ENCODE data around the gene MYO5C. TPM values are rescaled to one million over a fixed set of nuclear protein-coding genes. Genes with fewer than 3 reads are reported as not detected.
A peak's percentile ranks its signal among the peaks of the same experiment; 100 is the strongest.

Gene MYO5C
- total and polyA plus RNA-seq, 3 donors from 2014 or later = 9.3 to 47.6 (median 40.0) TPM

- intact Hi-C loops (cut with DNase I; ENCODE audit: low total_unique reads) = no loop called here
- Histone ChIP-seq H3K27me3 (no peaks in the 10 kb centered on the region), H3K36me3 (ENCODE audit: low read depth, missing control alignments) (no peaks in the 10 kb centered on the region), H3K4me1 (peaks cover 15% of the 10 kb centered on the region), H3K4me3 (no peak overlapping the region), H3K27ac (peak overlapping the region in 1 of 2 donors; percentile 2), H3K9me3 (no peaks in the 10 kb centered on the region)
- DNase-seq = peak; percentile 10
- TF ChIP-seq POLR2A (IDR thresholded peaks at IDR 0.05) (no peak), CTCF (IDR thresholded peaks at IDR 0.05) (no peak)
- WGBS, 2 donors = 77 to 84% methylated on average over 8 of the region's 8 CpGs
Measured at GRCh38 chr15:52154896-52155865, 140.4 kb downstream of the MYO5C start.

- Histone ChIP-seq H3K4me1 (peaks cover 15% of the 10 kb centered on the region), H3K27ac (no peak overlapping the region), H3K9me3 (no peaks in the 10 kb centered on the region), H3K4me3 (no peak overlapping the region), H3K36me3 (ENCODE audit: low read depth, missing control alignments) (no peaks in the 10 kb centered on the region), H3K27me3 (no peaks in the 10 kb centered on the region)
- TF ChIP-seq CTCF (IDR thresholded peaks at IDR 0.05) = no peak
- TF ChIP-seq POLR2A (IDR thresholded peaks at IDR 0.05) = no peak
- intact Hi-C loops (cut with DNase I; ENCODE audit: low total_unique reads) = no loop called here
- no peak for DNase-seq
- WGBS, 2 donors = 88 to 92% methylated on average over 9 to 12 of the region's 12 CpGs
Measured at GRCh38 chr15:52153900-52154895, 141.4 kb downstream of the MYO5C start.

GRCh38 chr15:52151353-52151752, 144.3 kb downstream of the MYO5C start:
- Histone ChIP-seq H3K27me3 (no peaks in the 10 kb centered on the region), H3K27ac (no peak overlapping the region), H3K4me3 (no peak overlapping the region), H3K36me3 (ENCODE audit: low read depth, missing control alignments) (no peaks in the 10 kb centered on the region), H3K4me1 (peaks cover 7% of the 10 kb centered on the region), H3K9me3 (no peaks in the 10 kb centered on the region)
- no peak for DNase-seq
- intact Hi-C loops (cut with DNase I; ENCODE audit: low total_unique reads) = no loop called here
- TF ChIP-seq CTCF (IDR thresholded peaks at IDR 0.05) (no peak), POLR2A (IDR thresholded peaks at IDR 0.05) (no peak)
- WGBS, 2 donors = 65 to 78% methylated on average over 4 of the region's 4 CpGs

- intact Hi-C loops (cut with DNase I; ENCODE audit: low total_unique reads) = no loop called here
- WGBS, 2 donors = 81 to 98% methylated on average over 3 to 4 of the region's 4 CpGs
Measured at GRCh38 chr15:52150871-52151270, 144.7 kb downstream of the MYO5C start.

More at GRCh38 chr15:52150871-52151270, 144.7 kb downstream of the MYO5C start:
- Histone ChIP-seq H3K4me1 (peaks cover 4% of the 10 kb centered on the region), H3K4me3 (no peak overlapping the region), H3K27ac (no peak overlapping the region), H3K27me3 (no peaks in the 10 kb centered on the region), H3K36me3 (ENCODE audit: low read depth, missing control alignments) (no peaks in the 10 kb centered on the region), H3K9me3 (no peaks in the 10 kb centered on the region)
- DNase-seq = no peak
- TF ChIP-seq CTCF (IDR thresholded peaks at IDR 0.05) (no peak), POLR2A (IDR thresholded peaks at IDR 0.05) (no peak)

Measured in testis (tissue), 3 donors.